Measurements from ENCODE around the gene IL12A. TPM values are rescaled to one million over a fixed set of nuclear protein-coding genes. Genes with fewer than 3 reads are reported as not detected.

The IL12A gene
- total RNA-seq, 1 donor from 2014 or later, result 0.54 TPM

GRCh38 chr3:160009525-160009924 is 20.9 kb downstream of the IL12A start:
- Mint-ChIP-seq H3K9me3 (no peaks in the 10 kb centered on the region), H3K27ac (ENCODE audit: unreplicated experiment) (no peak overlapping the region), H3K4me3 (no peak overlapping the region), H3K27me3 (ENCODE audit: low read depth) (no peaks in the 10 kb centered on the region), H3K36me3 (ENCODE audit: low read depth) (no peaks in the 10 kb centered on the region), H3K4me1 (no peaks in the 10 kb centered on the region)
- TF ChIP-seq CTCF (conservative IDR thresholded peaks at IDR 0.05), result no peak
- no peak for DNase-seq (ENCODE audit: low read depth, low spot score)

- TF ChIP-seq CTCF (conservative IDR thresholded peaks at IDR 0.05), result no peak
- no peaks in the 10 kb centered on the region for H3K4me1 Mint-ChIP-seq
- no peaks in the 10 kb centered on the region for H3K36me3 Mint-ChIP-seq (ENCODE audit: low read depth)
- no peak overlapping the region for H3K27ac Mint-ChIP-seq (ENCODE audit: unreplicated experiment)
- DNase-seq (ENCODE audit: low read depth, low spot score), result no peak
- no peaks in the 10 kb centered on the region for H3K9me3 Mint-ChIP-seq
- H3K27me3 Mint-ChIP-seq (ENCODE audit: low read depth), result no peaks in the 10 kb centered on the region
- no peak overlapping the region for H3K4me3 Mint-ChIP-seq
Observed at GRCh38 chr3:160010578-160010977, 21.9 kb downstream of the IL12A start.

- H3K4me1 Mint-ChIP-seq, result peaks cover 5% of the 10 kb centered on the region
- DNase-seq (ENCODE audit: low read depth, low spot score), result no peak
- H3K9me3 Mint-ChIP-seq, result no peaks in the 10 kb centered on the region
- H3K36me3 Mint-ChIP-seq (ENCODE audit: low read depth), result no peaks in the 10 kb centered on the region
- no peak overlapping the region for H3K27ac Mint-ChIP-seq (ENCODE audit: unreplicated experiment)
- TF ChIP-seq CTCF (conservative IDR thresholded peaks at IDR 0.05), result no peak
- no peaks in the 10 kb centered on the region for H3K27me3 Mint-ChIP-seq (ENCODE audit: low read depth)
- no peak overlapping the region for H3K4me3 Mint-ChIP-seq
Observed at GRCh38 chr3:160012108-160012507, 23.5 kb downstream of the IL12A start.

GRCh38 chr3:160016972-160017371 is 28.3 kb downstream of the IL12A start:
- H3K9me3 Mint-ChIP-seq, result no peaks in the 10 kb centered on the region
- H3K27me3 Mint-ChIP-seq (ENCODE audit: low read depth), result no peaks in the 10 kb centered on the region
- H3K4me1 Mint-ChIP-seq, result peaks cover 10% of the 10 kb centered on the region
- H3K27ac Mint-ChIP-seq (ENCODE audit: unreplicated experiment), result no peak overlapping the region
- H3K4me3 Mint-ChIP-seq, result no peak overlapping the region
- no peak for TF ChIP-seq CTCF (conservative IDR thresholded peaks at IDR 0.05)
- H3K36me3 Mint-ChIP-seq (ENCODE audit: low read depth), result no peaks in the 10 kb centered on the region
- DNase-seq (ENCODE audit: low read depth, low spot score), result no peak

- no peaks in the 10 kb centered on the region for H3K9me3 Mint-ChIP-seq
- no peak overlapping the region for H3K4me3 Mint-ChIP-seq
- no peaks in the 10 kb centered on the region for H3K36me3 Mint-ChIP-seq (ENCODE audit: low read depth)
- no peak for TF ChIP-seq CTCF (conservative IDR thresholded peaks at IDR 0.05)
- no peak for DNase-seq (ENCODE audit: low read depth, low spot score)
- no peak overlapping the region for H3K27ac Mint-ChIP-seq (ENCODE audit: unreplicated experiment)
- H3K4me1 Mint-ChIP-seq, result peaks cover 10% of the 10 kb centered on the region
- H3K27me3 Mint-ChIP-seq (ENCODE audit: low read depth), result no peaks in the 10 kb centered on the region
Observed at GRCh38 chr3:160018959-160019358, 30.3 kb downstream of the IL12A start.

Measured in neural crest cell (in vitro differentiated cells).